ENCODE measurements around the gene NHSL2.

NHSL2 gene

GRCh38 chrX:72079607-72080006, 169.0 kb downstream of the NHSL2 start:
- no peak for DNase-seq (ENCODE audit: low read depth)

- DNase-seq (ENCODE audit: low read depth), result no peak
These were observed 169.5 kb downstream of the NHSL2 start for GRCh38 chrX:72080150-72080549.

- no peak for DNase-seq (ENCODE audit: low read depth)
These were observed 170.2 kb downstream of the NHSL2 start for GRCh38 chrX:72080800-72081199.

GRCh38 chrX:72081605-72082320, 171.1 kb downstream of the NHSL2 start:
- DNase-seq (ENCODE audit: low read depth), result no peak

GRCh38 chrX:72083291-72083690, 172.6 kb downstream of the NHSL2 start:
- DNase-seq (ENCODE audit: low read depth), result no peak

GRCh38 chrX:72084114-72084513, 173.5 kb downstream of the NHSL2 start:
- DNase-seq (ENCODE audit: low read depth), result no peak

- no peak for DNase-seq (ENCODE audit: low read depth)
These were observed 176.3 kb downstream of the NHSL2 start for GRCh38 chrX:72086995-72087394.

GRCh38 chrX:72088761-72089160, 178.1 kb downstream of the NHSL2 start:
- DNase-seq (ENCODE audit: low read depth), result no peak

GRCh38 chrX:72089254-72089653, 178.6 kb downstream of the NHSL2 start:
- DNase-seq (ENCODE audit: low read depth), result no peak

- DNase-seq (ENCODE audit: low read depth), result no peak
These were observed 184.2 kb downstream of the NHSL2 start for GRCh38 chrX:72094894-72095293.

- DNase-seq (ENCODE audit: low read depth), result no peak
These were observed 184.7 kb downstream of the NHSL2 start for GRCh38 chrX:72095370-72095769.

GRCh38 chrX:72097098-72097497, 186.5 kb downstream of the NHSL2 start:
- DNase-seq (ENCODE audit: low read depth), result no peak

- no peak for DNase-seq (ENCODE audit: low read depth)
These were observed 189.6 kb downstream of the NHSL2 start for GRCh38 chrX:72100051-72100755.

GRCh38 chrX:72100824-72101351, 190.2 kb downstream of the NHSL2 start:
- no peak for DNase-seq (ENCODE audit: low read depth)

GRCh38 chrX:72101597-72102037, 191.0 kb downstream of the NHSL2 start:
- DNase-seq (ENCODE audit: low read depth), result no peak

- DNase-seq (ENCODE audit: low read depth), result no peak
These were observed 191.5 kb downstream of the NHSL2 start for GRCh38 chrX:72102126-72102525.

GRCh38 chrX:72102760-72103159, 192.1 kb downstream of the NHSL2 start:
- no peak for DNase-seq (ENCODE audit: low read depth)

GRCh38 chrX:72105436-72105835, 194.8 kb downstream of the NHSL2 start:
- no peak for DNase-seq (ENCODE audit: low read depth)

GRCh38 chrX:72107320-72107719, 196.7 kb downstream of the NHSL2 start:
- DNase-seq (ENCODE audit: low read depth), result no peak

GRCh38 chrX:72107841-72108595, 197.4 kb downstream of the NHSL2 start:
- no peak for DNase-seq (ENCODE audit: low read depth)

GRCh38 chrX:72108666-72109065, 198.0 kb downstream of the NHSL2 start:
- DNase-seq (ENCODE audit: low read depth), result no peak

- no peak for DNase-seq (ENCODE audit: low read depth)
These were observed 199.6 kb downstream of the NHSL2 start for GRCh38 chrX:72110051-72110875.
